GM23338 (cell line): ENCODE results near the gene BCL2L12. TPM values are rescaled to one million over a fixed set of nuclear protein-coding genes. Genes with fewer than 3 reads are reported as not detected.
"Not testable (repeated sequence)": the region's sequence is repeated elsewhere in the genome, so short reads cannot be mapped to it uniquely, and the experiment has no call there.

Experiments
- ATAC-seq: fragments of 200-7000 bp; cut with Tn5 transposase; 3 replicates; pipeline ENCODE4 v1.9.1; 2020
- DNase-seq: peaks from one replicate; pipeline ENCODE4 v3.0.0-alpha.2; 2015; ENCODE audit warnings: low spot score
- H2AFZ ChIP-seq: fragments of 200-600 bp; sonication (generic); 2 replicates; pipeline ENCODE4 v1.8.0; 2016; ENCODE audit warnings: antibody characterized with exemption, mild to moderate bottlenecking, moderate library complexity
- H3F3A ChIP-seq: fragments of 200-600 bp; sonication (generic); replicated peaks from 2 replicates; pipeline ENCODE4 v1.8.0; 2017; ENCODE audit warnings: antibody characterized with exemption, mixed run types, low read depth
- H3K27ac ChIP-seq: fragments of 200-600 bp; sonication (generic); 2 replicates; pipeline ENCODE4 v1.6.1; 2016; ENCODE audit warnings: low read depth
- H3K27me3 ChIP-seq: fragments of 200-600 bp; sonication (generic); 2 replicates; pipeline ENCODE4 v1.8.0; 2016; ENCODE audit warnings: mild to moderate bottlenecking, mixed run types, moderate library complexity; ENCODE audit not compliant: insufficient read depth
- H3K36me3 ChIP-seq: fragments of 200-600 bp; sonication (generic); 2 replicates; pipeline ENCODE4 v1.8.0; 2016; ENCODE audit warnings: mild to moderate bottlenecking; ENCODE audit not compliant: insufficient read depth
- H3K4me1 ChIP-seq: fragments of 200-600 bp; sonication (generic); 2 replicates; pipeline ENCODE4 v1.8.0; 2016; ENCODE audit warnings: mild to moderate bottlenecking, moderate library complexity; ENCODE audit not compliant: insufficient read depth
- H3K4me2 ChIP-seq: fragments of 200-600 bp; sonication (generic); 2 replicates; pipeline ENCODE4 v1.7.1; 2017; ENCODE audit warnings: mixed run types
- H3K4me3 ChIP-seq: fragments of 200-600 bp; sonication (generic); 2 replicates; pipeline ENCODE4 v1.6.1; 2016; ENCODE audit warnings: mixed run types
- H3K79me2 ChIP-seq: fragments of 200-600 bp; sonication (generic); replicated peaks from 2 replicates; pipeline ENCODE4 v1.8.0; 2017; ENCODE audit warnings: mild to moderate bottlenecking; ENCODE audit not compliant: insufficient read depth
- H3K9me2 ChIP-seq: fragments of 200-600 bp; sonication (generic); 2 replicates; pipeline ENCODE4 v1.8.0; 2017; ENCODE audit not compliant: insufficient read depth
- H4K20me1 ChIP-seq: fragments of 200-600 bp; sonication (generic); replicated peaks from 2 replicates; pipeline ENCODE4 v1.8.0; 2017; ENCODE audit warnings: mild to moderate bottlenecking; ENCODE audit not compliant: insufficient read depth
- H3K27ac Mint-ChIP-seq: 2 replicates; pipeline ENCODE4 v1.8.0; 2020; ENCODE audit warnings: inconsistent platforms, mild to moderate bottlenecking, moderate library complexity, mixed read lengths
- H3K27me3 Mint-ChIP-seq: 3 replicates; pipeline ENCODE4 v1.8.0; 2022; ENCODE audit warnings: low read depth, mild to moderate bottlenecking, moderate library complexity, mixed read lengths, inconsistent platforms; ENCODE audit not compliant: insufficient read depth, poor library complexity
- H3K36me3 Mint-ChIP-seq: 3 replicates; pipeline ENCODE4 v1.8.0; 2021; ENCODE audit warnings: low read depth, mild to moderate bottlenecking, inconsistent platforms, moderate library complexity, mixed read lengths
- H3K4me1 Mint-ChIP-seq: 3 replicates; pipeline ENCODE4 v1.8.0; 2020; ENCODE audit warnings: mild to moderate bottlenecking, inconsistent platforms, mixed read lengths
- H3K4me3 Mint-ChIP-seq: 3 replicates; pipeline ENCODE4 v1.8.0; 2021; ENCODE audit warnings: moderate library complexity, mild to moderate bottlenecking, inconsistent platforms, mixed read lengths
- H3K9me3 Mint-ChIP-seq: 3 replicates; pipeline ENCODE4 v1.8.0; 2020; ENCODE audit warnings: moderate library complexity, mild to moderate bottlenecking, inconsistent platforms, mixed read lengths
- CTCF ChIP-seq, 2 experiments: fragments of 200-600 bp in 1 of 2; sonication (generic) in 1 of 2; conservative IDR thresholded peaks; 2 replicates each; pipeline versions ENCODE4 v1.5.1 to v1.6.1; 2016 to 2017; ENCODE audit warnings: antibody characterized with exemption in 2 of 2, low read depth in 2 of 2, mild to moderate bottlenecking in 2 of 2, moderate library complexity in 1 of 2
- EZH2 ChIP-seq: fragments of 200-600 bp; sonication (generic); IDR thresholded peaks from one replicate; pipeline ENCODE4 v1.8.0; 2017; ENCODE audit warnings: antibody characterized with exemption, mild to moderate bottlenecking, low read depth; ENCODE audit not compliant: unreplicated experiment
- JUNB ChIP-seq: IDR thresholded peaks from one replicate; pipeline ENCODE4 v1.6.1; 2016; ENCODE audit warnings: antibody characterized with exemption; ENCODE audit not compliant: unreplicated experiment
- STAT1 ChIP-seq: IDR thresholded peaks from one replicate; pipeline ENCODE4 v1.6.1; 2016; ENCODE audit warnings: antibody characterized with exemption; ENCODE audit not compliant: unreplicated experiment
- ZNF114 ChIP-seq: fragments of 250-450 bp; sonication (Bioruptor Pico); IDR thresholded peaks from 2 replicates; pipeline ENCODE4 v1.5.0; 2020; ENCODE audit warnings: mild to moderate bottlenecking, moderate library complexity
- ZNF462 ChIP-seq: fragments of 250-450 bp; sonication (Bioruptor Pico); IDR thresholded peaks from 2 replicates; pipeline ENCODE4 v1.5.0; 2020; ENCODE audit warnings: mild to moderate bottlenecking, moderate library complexity
- polyA plus RNA-seq: library from polyadenylated mRNA; unstranded; fragments of >200 nt; fragmentation: Nextera tagmentation; extraction: Ambion mirVana; gene quantifications from 2 replicates; pipeline ENCODE4 v1.2.1, GENCODE V29; 2016
- total RNA-seq: library from RNA; depleted of rRNA; stranded (reverse); fragments of >200 nt; shearing (Covaris generic); gene quantifications from 2 replicates; pipeline ENCODE4 v1.2.3, GENCODE V29; 2014

BCL2L12 gene
- total and polyA plus RNA-seq, 2 experiments from 2014 or later = 61.3 to 102 TPM

DNA sequence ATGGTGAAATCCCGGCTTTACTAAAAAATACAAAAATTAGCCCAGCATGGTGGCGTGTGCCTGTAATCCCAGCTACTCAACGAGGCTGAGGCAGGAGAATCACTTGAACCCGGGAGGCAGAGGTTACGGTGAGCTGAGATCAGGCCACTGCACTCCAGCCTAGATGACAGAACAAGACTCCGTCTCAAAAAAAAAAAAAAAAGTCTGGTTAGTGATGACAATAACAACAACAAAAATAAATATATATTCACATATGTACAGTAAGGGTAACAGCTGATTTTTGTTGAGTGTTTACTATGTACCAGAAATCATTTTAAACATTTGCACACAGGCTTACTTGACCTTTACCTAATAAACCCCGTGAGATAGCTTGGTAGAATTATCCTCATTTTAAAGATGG, 48.8 kb upstream of the BCL2L12 start (continued):
- TF ChIP-seq CTCF (conservative IDR thresholded peaks at IDR 0.05; ENCODE audit: low read depth in 2 of 2) = no peak
- no peak for TF ChIP-seq STAT1
- TF ChIP-seq ZNF114 (CRISPR knock-in tag) = no peak
- no peak for TF ChIP-seq JUNB

- H3K4me1 Mint-ChIP-seq, H2AFZ ChIP-seq, ATAC-seq, H3K4me2 ChIP-seq, H3K27ac ChIP-seq, H3K4me3 Mint-ChIP-seq, H3K9me2 ChIP-seq, DNase-seq, H3K4me1 ChIP-seq, H3K4me3 ChIP-seq, H3K27me3 ChIP-seq, H3K9me3 Mint-ChIP-seq: not testable (repeated sequence)
- H4K20me1 ChIP-seq = peaks cover 49% of the 10 kb centered on the region
- H3F3A ChIP-seq = peaks cover 17% of the 10 kb centered on the region
- Mint-ChIP-seq H3K27ac (peak overlapping the region; percentile 67; the same call in 1 of the 2 replicates), H3K27me3 (peaks cover 16% of the 10 kb centered on the region), H3K36me3 (peaks cover 83% of the 10 kb centered on the region)
- peaks cover 22% of the 10 kb centered on the region for H3K36me3 ChIP-seq
- peaks cover 23% of the 10 kb centered on the region for H3K79me2 ChIP-seq
These were observed 47.9 kb upstream of the BCL2L12 start for GRCh38 chr19:49617860-49618259.

DNA sequence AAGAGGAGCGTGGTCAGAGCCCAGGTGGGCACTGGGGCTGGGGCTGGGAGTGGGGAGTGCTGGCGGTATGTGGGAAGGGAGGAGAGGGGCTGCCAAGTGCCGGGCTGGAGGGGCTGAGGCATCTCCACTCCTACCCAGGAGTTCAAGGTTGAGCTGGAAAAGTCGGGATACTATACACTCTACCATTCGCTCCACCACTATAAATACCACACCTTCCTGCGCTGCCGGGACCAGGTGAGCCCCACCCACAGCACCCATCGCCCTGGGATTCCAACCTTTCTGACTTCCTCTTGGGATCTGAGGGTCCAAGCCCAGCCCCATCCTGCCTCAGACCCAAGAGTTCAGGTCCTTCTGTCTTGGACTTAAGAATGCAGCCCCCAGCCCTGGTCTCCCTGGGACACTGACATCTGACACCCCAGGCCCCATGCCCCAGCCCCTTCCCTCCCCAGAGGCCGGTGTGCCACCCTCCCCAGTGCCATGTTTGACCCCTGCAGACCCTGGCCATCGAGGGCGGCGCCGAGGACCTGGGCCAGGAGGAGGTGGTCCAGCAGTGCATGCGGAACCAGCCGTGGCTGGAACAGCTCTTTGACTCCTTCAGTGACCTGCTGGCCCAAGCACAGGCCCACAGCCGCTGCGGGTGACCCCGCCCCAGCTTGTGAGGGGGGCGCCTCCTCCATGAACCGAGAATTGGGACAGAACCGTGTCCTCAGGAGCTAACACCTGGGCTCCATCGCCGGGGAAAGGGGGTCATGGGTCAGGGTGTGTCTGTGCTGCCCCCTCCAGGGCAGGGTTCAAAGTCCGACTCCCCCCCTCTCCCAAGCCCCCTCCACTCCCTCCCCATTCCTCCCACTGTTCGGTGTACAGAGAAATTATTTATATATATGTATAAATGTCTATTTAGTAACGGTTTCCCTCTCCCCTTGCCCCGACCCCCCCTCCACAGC, 40.5 kb upstream of the BCL2L12 start:
- no peak for DNase-seq
- H3K4me1 Mint-ChIP-seq = no peaks in the 10 kb centered on the region; the same call in 2 of the 3 replicates
- Histone ChIP-seq H2AFZ (no peak overlapping the region), H3K4me3 (no peak overlapping the region), H4K20me1 (peaks cover 18% of the 10 kb centered on the region), H3K9me2 (no peaks in the 10 kb centered on the region), H3F3A (peaks cover 25% of the 10 kb centered on the region), H3K79me2 (peaks cover 6% of the 10 kb centered on the region), H3K36me3 (peaks cover 8% of the 10 kb centered on the region; the same call in 1 of the 2 replicates), H3K27ac (no peak overlapping the region), H3K4me2 (no peak overlapping the region), H3K27me3 (no peaks in the 10 kb centered on the region), H3K4me1 (no peaks in the 10 kb centered on the region)
- H3K27ac Mint-ChIP-seq = no peak overlapping the region
- TF ChIP-seq ZNF462 (no peak), EZH2 (no peak), CTCF (conservative IDR thresholded peaks at IDR 0.05; ENCODE audit: low read depth in 2 of 2) (peak in 1 of 2 experiments; percentile 10; a peak in 1 of 4 replicates), ZNF114 (CRISPR knock-in tag) (no peak)
- H3K4me3 Mint-ChIP-seq = no peak overlapping the region
- H3K36me3 Mint-ChIP-seq = peaks cover 55% of the 10 kb centered on the region
- no peaks in the 10 kb centered on the region for H3K9me3 Mint-ChIP-seq
- peaks cover 18% of the 10 kb centered on the region for H3K27me3 Mint-ChIP-seq
- ATAC-seq = peak; percentile 31
